GM21737 (cell line): ENCODE data around the gene CDKAL1.
"Not testable (repeated sequence)": the region's sequence is repeated elsewhere in the genome, so short reads cannot be mapped to it uniquely, and the experiment has no call there.

Source experiments
- ATAC-seq: cut with Tn5 transposase; IDR thresholded peaks from one replicate; pipeline ENCODE4 v1.9.1; 2021; ENCODE audit warnings: mild to moderate bottlenecking, moderate library complexity; ENCODE audit not compliant: unreplicated experiment

CDKAL1 gene

GRCh38 chr6:20549398-20549797, 15.1 kb downstream of the CDKAL1 start:
- not testable (repeated sequence) for ATAC-seq

- ATAC-seq = no peak
Measured at GRCh38 chr6:20554326-20554725, 20.1 kb downstream of the CDKAL1 start.

- no peak for ATAC-seq
Measured at GRCh38 chr6:20554817-20555216, 20.6 kb downstream of the CDKAL1 start.

GRCh38 chr6:20559924-20560551, 25.8 kb downstream of the CDKAL1 start:
- ATAC-seq = no peak

- ATAC-seq = no peak
Measured at GRCh38 chr6:20563377-20563776, 29.1 kb downstream of the CDKAL1 start.

- ATAC-seq = no peak
Measured at GRCh38 chr6:20564269-20564668, 30.0 kb downstream of the CDKAL1 start.

- peak; percentile 63 for ATAC-seq
Measured at GRCh38 chr6:20564777-20565176, 30.5 kb downstream of the CDKAL1 start.

- peak; percentile 26 for ATAC-seq
Measured at GRCh38 chr6:20565342-20565741, 31.1 kb downstream of the CDKAL1 start.

- no peak for ATAC-seq
Measured at GRCh38 chr6:20566109-20566508, 31.9 kb downstream of the CDKAL1 start.

- ATAC-seq = no peak
Measured at GRCh38 chr6:20569000-20569610, 34.8 kb downstream of the CDKAL1 start.

GRCh38 chr6:20571261-20571660, 37.0 kb downstream of the CDKAL1 start:
- ATAC-seq = no peak

- no peak for ATAC-seq
Measured at GRCh38 chr6:20572288-20572687, 38.0 kb downstream of the CDKAL1 start.

- no peak for ATAC-seq
Measured at GRCh38 chr6:20572940-20573339, 38.7 kb downstream of the CDKAL1 start.

- ATAC-seq = no peak
Measured at GRCh38 chr6:20574355-20574754, 40.1 kb downstream of the CDKAL1 start.

GRCh38 chr6:20575125-20575524, 40.9 kb downstream of the CDKAL1 start:
- ATAC-seq = no peak

- no peak for ATAC-seq
Measured at GRCh38 chr6:20575704-20576451, 41.6 kb downstream of the CDKAL1 start.

GRCh38 chr6:20577173-20577688, 43.0 kb downstream of the CDKAL1 start:
- ATAC-seq = no peak

- no peak for ATAC-seq
Measured at GRCh38 chr6:20581070-20581469, 46.8 kb downstream of the CDKAL1 start.

GRCh38 chr6:20582586-20583443, 48.6 kb downstream of the CDKAL1 start:
- ATAC-seq = no peak

- ATAC-seq = no peak
Measured at GRCh38 chr6:20583444-20583800, 49.2 kb downstream of the CDKAL1 start.

GRCh38 chr6:20584100-20584731, 50.0 kb downstream of the CDKAL1 start:
- no peak for ATAC-seq
